ENCODE measurements around the gene C12orf57. TPM values are rescaled to one million over a fixed set of nuclear protein-coding genes. Genes with fewer than 3 reads are reported as not detected.

Gene C12orf57
- total RNA-seq, 4 donors from 2014 or later, result 303 to 452 (median 386) TPM

DNA sequence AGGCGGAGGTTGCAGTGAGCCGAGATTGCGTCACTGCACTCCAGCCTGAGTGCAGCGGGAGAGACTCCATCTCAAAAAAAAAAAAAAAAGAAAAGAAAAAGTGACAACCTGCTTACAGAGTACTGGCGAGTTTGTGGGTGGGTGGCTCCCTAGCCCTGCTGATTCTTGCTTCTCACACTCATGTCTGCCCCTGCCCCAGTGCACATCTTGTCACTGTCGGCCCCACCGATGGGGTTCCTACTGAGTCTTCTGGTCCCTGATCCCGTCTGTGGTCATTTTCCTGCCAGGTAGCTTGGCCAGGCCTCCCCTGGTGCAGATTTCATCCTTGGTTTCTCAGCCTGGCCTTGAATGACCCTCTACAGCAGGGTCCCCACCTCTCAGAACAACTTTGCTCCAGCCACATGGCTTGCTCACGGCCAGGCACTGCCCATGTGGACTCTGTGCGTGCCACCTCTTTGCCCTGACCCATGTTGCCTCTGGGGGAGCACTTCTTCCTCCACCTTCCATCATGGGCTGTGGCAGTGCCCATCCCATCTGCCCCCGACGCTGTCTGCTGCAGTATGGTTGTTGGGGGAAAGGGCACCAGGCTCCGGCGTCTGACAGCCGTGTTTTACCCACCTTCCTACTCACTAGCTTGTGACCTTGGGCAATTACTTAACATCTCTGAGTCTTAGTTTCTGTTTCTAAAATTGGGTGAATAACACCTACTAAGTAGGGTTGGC lies 5.2 kb downstream of the C12orf57 start:
- 74 to 79% methylated on average over 8 to 15 of the region's 15 CpGs for WGBS, 2 donors (ENCODE audit: low coverage in 1 of 2)
- Histone ChIP-seq H3K4me3 (no peak overlapping the region), H3K9me3 (no peaks in the 10 kb centered on the region), H3K36me3 (no peaks in the 10 kb centered on the region), H3K4me1 (peaks cover 14 to 39% (median 22%) of the 10 kb centered on the region in 4 donors), H3K27me3 (no peaks in the 10 kb centered on the region), H3K27ac (peak overlapping the region in 3 of 4 donors; percentile 32 to 66 (median 40))
- in situ Hi-C loops (cut with MboI; ENCODE audit: low pct_ligation_motif_present in 1 of 4, low pct_unique_long_range_greater_than_20kb in 1 of 4, low sequenced_read_pairs in 3 of 4), result loop anchor here in 3 of 4 donors (10.0 to 25.0 kb wide), 2 partner anchors 156 to 163 kb away; partner anchors contain the start of gene C1RL (in 3 of the 3)
- intact Hi-C loops (cut with DNase I; ENCODE audit: low total_unique reads), result no loop called here
- no peak for TF ChIP-seq POLR2A (IDR thresholded peaks at IDR 0.05)
- no peak for TF ChIP-seq POLR2AphosphoS5 (IDR thresholded peaks at IDR 0.05)
- no peak for TF ChIP-seq CTCF (IDR thresholded peaks at IDR 0.05)
- no peak for TF ChIP-seq EP300 (IDR thresholded peaks at IDR 0.05; ENCODE audit: low read depth)
- no peak for DNase-seq

DNA sequence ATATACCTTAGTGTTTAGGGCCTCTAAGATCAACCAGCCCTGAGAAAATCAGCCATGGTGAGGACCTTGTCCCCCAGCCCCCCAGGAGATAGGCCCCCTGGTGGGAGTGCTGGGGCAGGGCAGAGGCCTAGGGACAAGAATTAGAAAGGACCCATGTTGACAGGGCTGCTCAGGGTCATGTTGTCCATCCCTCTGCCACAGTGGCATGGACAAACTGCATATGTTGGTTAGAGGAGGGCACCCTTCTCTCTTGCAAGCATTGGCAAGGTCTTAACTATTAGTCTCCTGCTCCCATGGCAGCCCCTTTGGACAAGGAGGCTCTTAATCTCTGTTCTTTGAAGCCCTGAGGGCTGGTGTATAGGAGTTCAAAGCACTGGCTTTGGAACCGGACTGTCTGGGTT lies 6.6 kb downstream of the C12orf57 start:
- in situ Hi-C loops (cut with MboI; ENCODE audit: low pct_ligation_motif_present in 1 of 4, low pct_unique_long_range_greater_than_20kb in 1 of 4, low sequenced_read_pairs in 3 of 4), result no loop called here
- peak overlapping the region; percentile 77 to 89 (median 82) for H3K27ac ChIP-seq
- H3K36me3 ChIP-seq, result no peaks in the 10 kb centered on the region
- H3K4me1 ChIP-seq, result peaks cover 7 to 45% (median 20%) of the 10 kb centered on the region in 4 donors
- 67% methylated on average over 1 of the region's 1 CpG for WGBS, 2 donors (ENCODE audit: low coverage in 1 of 2)
- H3K9me3 ChIP-seq, result no peaks in the 10 kb centered on the region
- intact Hi-C loops (cut with DNase I; ENCODE audit: low total_unique reads), result no loop called here
- DNase-seq, result no peak
- H3K27me3 ChIP-seq, result no peaks in the 10 kb centered on the region
- H3K4me3 ChIP-seq, result no peak overlapping the region
- peak in 3 of 5 experiments; percentile 9 to 10 (median 10) for TF ChIP-seq CTCF (IDR thresholded peaks at IDR 0.05)
- TF ChIP-seq EP300 (IDR thresholded peaks at IDR 0.05; ENCODE audit: low read depth), result no peak
- TF ChIP-seq POLR2AphosphoS5 (IDR thresholded peaks at IDR 0.05), result no peak
- no peak for TF ChIP-seq POLR2A (IDR thresholded peaks at IDR 0.05)

DNA sequence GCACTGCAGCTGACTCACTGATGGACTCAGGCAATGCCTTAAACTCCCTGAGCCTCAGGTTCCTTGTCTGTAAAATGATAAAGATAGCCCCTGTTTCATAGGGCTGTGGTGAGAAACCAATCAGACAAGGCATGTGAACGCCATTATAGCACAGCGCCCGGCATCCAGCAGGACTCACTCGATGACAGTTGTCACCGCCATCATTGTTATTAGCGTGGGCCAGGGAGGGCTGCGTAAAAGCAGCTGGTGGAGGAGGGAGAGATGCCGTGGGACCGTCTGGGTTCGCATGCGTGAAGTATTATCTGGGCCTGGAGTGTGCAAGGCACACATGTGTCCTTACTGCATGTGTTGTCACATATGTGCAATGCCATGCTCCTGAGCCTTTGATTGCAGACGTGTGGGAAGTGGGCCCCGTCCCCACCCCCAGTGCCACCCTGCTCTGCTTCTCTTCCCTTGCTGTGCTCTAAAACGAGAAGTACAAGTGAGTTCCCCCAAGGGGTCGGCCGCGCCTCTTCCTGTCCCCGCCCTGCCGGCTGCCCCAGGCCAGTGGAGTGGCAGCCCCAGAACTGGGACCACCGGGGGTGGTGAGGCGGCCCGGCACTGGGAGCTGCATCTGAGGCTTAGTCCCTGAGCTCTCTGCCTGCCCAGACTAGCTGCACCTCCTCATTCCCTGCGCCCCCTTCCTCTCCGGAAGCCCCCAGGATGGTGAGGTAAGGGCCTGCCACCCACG lies 7.2 kb downstream of the C12orf57 start, which contains the start of gene PTPN6:
TSS of gene PTPN6 (plus strand) at position 546 of the 730 bp plus-strand sequence. CDS start at position 703, 157 bp downstream.
- Histone ChIP-seq H3K4me1 (peaks cover 1 to 39% (median 14%) of the 10 kb centered on the region in 4 donors), H3K9me3 (no peaks in the 10 kb centered on the region), H3K4me3 (peak within 1 kb of the TSS in 3 of 4 donors; percentile 21 to 49 (median 28)), H3K27ac (peak within 1 kb of the TSS; percentile 77 to 89 (median 82)), H3K27me3 (no peaks in the 10 kb centered on the region), H3K36me3 (no peaks in the 10 kb centered on the region)
- intact Hi-C loops (cut with DNase I; ENCODE audit: low total_unique reads) (no loop called here), in situ Hi-C loops (cut with MboI; ENCODE audit: low pct_ligation_motif_present in 1 of 4, low pct_unique_long_range_greater_than_20kb in 1 of 4, low sequenced_read_pairs in 3 of 4) (no loop called here)
- DNase-seq, result peak; percentile 74
- 70 to 92% methylated on average over 2 to 22 of the region's 25 CpGs for WGBS, 2 donors (ENCODE audit: low coverage in 1 of 2)
- TF ChIP-seq POLR2A (IDR thresholded peaks at IDR 0.05) (peak; percentile 51), EP300 (IDR thresholded peaks at IDR 0.05; ENCODE audit: low read depth) (no peak), CTCF (IDR thresholded peaks at IDR 0.05) (no peak), POLR2AphosphoS5 (IDR thresholded peaks at IDR 0.05) (peak; percentile 35 to 48 (median 39))

DNA sequence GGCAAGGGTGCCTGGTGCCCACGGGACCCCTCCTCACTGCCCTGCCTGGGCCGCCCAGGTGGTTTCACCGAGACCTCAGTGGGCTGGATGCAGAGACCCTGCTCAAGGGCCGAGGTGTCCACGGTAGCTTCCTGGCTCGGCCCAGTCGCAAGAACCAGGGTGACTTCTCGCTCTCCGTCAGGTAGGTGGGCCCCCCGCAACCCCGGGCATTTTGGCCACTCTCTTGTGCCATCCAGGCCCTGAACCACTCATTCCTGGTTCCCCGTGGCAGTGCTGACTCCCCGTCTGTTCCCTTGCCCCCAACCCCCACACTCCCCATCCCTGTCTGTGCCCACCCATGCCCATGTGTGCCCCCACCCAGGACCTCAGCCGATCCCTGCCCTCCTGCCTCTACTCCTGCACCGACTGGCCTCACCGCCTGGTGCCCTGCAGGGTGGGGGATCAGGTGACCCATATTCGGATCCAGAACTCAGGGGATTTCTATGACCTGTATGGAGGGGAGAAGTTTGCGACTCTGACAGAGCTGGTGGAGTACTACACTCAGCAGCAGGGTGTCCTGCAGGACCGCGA lies 7.8 kb downstream of the C12orf57 start:
- DNase-seq, result no peak
- Histone ChIP-seq H3K4me3 (peak overlapping the region in 3 of 4 donors; percentile 21 to 49 (median 28)), H3K9me3 (no peaks in the 10 kb centered on the region), H3K4me1 (peaks cover 0 to 33% (median 11%) of the 10 kb centered on the region in 4 donors), H3K27ac (peak overlapping the region; percentile 77 to 89 (median 82)), H3K27me3 (no peaks in the 10 kb centered on the region), H3K36me3 (no peaks in the 10 kb centered on the region)
- TF ChIP-seq EP300 (IDR thresholded peaks at IDR 0.05; ENCODE audit: low read depth) (no peak), POLR2A (IDR thresholded peaks at IDR 0.05) (no peak), CTCF (IDR thresholded peaks at IDR 0.05) (no peak), POLR2AphosphoS5 (IDR thresholded peaks at IDR 0.05) (no peak)
- in situ Hi-C loops (cut with MboI; ENCODE audit: low pct_ligation_motif_present in 1 of 4, low pct_unique_long_range_greater_than_20kb in 1 of 4, low sequenced_read_pairs in 3 of 4), result no loop called here
- intact Hi-C loops (cut with DNase I; ENCODE audit: low total_unique reads), result no loop called here
- 58 to 77% methylated on average over 3 to 20 of the region's 20 CpGs for WGBS, 2 donors (ENCODE audit: low coverage in 1 of 2)

All from transverse colon (tissue), 4 donors.